HL-60/S4 treated with phorbol 12-myristate 13-acetate at 8.2 ng/mL for 4 days and 3 days (cell line): ENCODE measurements around the gene PPIP5K2.
"Not testable (repeated sequence)": the region's sequence is repeated elsewhere in the genome, so short reads cannot be mapped to it uniquely, and the experiment has no call there.

Experiments
- in situ Hi-C: fragments of 300-500 bp; cut with MboI; formaldehyde crosslinking; loops from 2 replicates; pipeline ENCODE4 v1.15.0; 2022; ENCODE audit warnings: low sequenced_read_pairs

Gene PPIP5K2

DNA sequence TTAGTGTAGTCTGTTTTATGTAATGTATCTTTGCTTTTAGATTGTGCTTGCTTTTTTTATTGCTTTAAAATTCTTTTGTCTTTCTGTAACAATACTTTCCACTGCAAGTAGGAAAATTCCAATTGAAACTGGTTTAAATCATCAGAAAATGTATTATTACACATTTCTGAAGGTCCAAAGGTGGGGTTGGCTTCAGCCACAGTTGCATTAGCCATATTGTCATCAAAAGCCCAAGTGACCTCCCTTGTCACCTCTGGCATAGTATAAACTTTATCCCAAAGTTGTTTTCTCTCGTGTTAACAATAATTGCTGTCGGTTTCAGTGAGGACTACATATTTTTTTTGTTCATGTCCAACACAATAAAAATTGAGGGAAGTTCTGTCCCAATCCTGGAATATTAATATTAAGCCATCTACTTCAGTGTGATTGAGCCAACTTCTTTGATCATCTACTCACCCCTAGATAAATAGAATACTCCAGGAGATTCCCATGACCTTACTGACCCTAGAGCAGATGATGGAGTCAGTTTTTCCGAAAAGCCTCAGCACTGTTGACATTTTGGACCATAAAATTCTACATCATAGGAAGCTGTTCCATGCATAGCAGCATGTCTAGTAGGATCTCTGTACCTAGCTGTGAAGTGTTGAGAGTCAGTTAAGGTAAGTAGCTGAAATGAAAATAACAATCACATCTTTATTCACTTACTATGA lies 86.0 kb downstream of the PPIP5K2 start:
- in situ Hi-C loops, result no loop called here

DNA sequence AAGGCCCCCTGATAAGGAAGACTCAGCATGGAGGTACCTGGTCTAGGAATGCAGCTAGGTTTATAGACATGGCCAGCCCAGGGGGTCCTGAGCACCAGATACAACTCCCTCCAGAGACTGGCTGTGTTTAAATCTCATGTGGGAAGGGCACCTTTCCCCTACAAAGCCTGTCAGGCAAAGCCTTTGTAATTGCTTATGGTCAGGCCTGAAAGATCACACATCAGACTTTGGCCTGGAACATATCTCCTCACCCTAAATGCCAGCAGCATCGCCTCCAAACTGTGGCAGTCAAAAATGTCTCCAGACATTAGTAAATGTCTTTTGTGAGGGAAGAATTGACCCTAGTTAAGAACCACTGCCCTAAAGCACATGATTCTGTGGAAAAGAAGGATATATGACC lies 86.9 kb downstream of the PPIP5K2 start:
- in situ Hi-C loops, result no loop called here

DNA sequence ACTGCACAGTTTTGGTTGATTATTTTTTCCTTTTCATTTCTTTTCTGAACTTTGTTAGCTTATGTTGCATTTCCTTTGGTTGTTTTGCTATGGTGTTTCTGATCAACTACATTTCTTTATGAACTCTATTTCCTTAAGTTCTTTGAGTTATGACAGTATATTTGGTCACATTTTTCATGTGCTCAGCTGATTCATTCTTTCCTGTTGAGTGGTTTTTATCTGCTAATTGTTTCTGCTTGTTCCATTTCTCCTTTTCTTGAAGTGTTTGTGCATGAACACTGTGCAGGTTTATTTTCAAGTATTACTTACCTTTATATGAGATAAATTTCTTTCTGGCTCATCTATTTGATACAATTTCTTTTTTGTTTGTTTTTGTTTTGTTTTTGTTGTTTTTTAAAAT lies 87.6 kb downstream of the PPIP5K2 start:
- in situ Hi-C loops, result no loop called here

DNA sequence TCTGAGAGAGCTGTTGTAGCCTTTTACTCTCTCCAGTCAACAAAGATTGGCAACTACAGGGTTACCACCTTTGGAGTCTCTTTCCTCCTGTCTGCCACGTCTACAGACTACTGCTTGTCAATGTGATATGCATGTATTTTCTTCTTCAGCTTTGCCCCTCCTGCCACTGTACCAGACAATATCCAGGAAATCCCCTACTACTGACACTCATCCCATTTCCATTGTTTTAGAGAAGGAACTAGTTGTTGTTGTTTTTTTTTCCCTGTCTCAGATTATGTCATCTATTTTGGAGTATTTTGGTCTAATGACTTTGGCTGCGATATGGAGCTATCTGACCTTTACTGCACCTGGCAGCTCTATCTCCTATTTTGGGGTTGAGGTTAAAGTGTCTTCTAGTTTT lies 88.4 kb downstream of the PPIP5K2 start:
- in situ Hi-C loops, result no loop called here

DNA sequence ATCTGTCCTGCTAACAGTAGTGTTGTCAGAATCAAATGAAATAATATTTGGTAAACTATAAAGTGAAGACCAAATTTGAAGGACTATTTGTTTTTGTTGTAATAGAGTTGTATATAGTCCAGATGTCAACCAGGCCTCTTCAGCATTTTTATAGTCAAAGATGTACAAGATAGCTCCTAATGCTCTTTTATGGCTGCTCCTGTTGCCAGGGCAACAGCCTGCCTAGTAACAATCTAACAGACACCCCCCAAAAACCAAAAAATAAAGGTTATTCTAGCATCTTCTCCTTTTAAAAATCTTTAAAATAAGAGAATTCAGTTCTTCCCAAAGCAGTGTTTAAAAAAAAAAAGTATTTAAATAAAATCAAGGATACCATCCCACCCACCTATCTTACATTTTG lies 89.0 kb downstream of the PPIP5K2 start:
- in situ Hi-C loops, result no loop called here

DNA sequence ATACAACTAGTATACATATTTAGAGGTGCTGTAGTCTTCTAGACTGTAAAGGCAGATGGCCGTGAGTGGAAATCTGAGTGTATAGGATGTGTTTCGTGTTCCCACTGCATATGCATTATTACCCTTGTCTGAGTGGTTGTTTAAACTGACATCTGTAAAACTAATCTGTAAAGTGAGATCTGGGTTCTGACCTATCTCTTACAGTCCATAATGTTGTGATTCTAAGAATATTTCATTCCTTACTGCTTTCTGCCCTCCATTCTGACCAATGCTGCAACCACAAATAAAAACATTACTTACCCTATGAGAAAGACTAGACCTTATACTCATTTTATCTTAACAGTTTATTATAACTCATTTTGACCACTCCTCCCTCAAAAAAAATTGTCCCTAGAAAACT lies 90.9 kb downstream of the PPIP5K2 start:
- in situ Hi-C loops, result no loop called here

DNA sequence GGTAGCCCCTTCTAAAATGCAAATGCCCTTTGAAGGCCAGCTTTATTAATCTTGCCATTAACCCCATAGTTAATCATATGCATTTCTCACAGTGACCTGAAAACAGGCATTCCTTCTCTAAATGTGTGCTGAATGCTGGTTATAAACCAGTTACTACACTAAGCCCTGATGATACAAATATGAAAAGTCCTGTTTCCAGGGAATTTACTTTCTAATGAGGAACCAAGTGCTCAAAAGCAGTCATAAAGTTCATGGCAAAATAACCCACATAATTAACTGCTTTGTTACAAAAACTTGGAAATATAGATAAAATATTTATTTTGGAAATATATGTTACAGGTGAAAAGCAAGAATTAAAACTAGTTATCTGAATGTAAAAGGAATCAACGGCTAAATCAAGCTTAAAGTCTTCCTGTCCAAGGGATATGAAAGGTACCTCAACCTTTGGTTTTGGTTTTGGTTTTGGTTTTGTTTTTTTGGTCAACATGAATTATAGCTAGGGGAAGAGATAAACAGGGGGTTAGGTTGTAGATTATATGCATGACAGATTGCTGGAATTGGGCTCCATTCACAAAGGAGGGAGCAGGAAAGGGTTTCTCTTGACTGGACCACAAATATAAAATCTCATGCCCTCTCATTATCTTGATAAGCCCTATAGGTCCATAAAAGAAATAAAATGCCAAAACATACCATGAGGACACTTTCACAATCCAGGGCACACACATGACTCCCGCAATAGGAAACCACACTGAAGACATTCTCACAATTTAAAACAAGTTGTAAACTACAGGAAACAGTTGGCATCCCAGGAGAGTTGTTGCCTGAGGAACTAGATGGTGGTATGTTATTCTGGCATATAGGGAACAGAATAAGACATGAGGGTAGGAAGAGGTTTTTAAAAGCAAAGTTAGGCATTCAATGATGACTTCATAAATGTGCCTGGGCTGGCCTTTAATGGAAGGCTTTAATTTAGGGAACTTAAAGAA lies 91.8 kb downstream of the PPIP5K2 start:
- in situ Hi-C loops, result no loop called here

DNA sequence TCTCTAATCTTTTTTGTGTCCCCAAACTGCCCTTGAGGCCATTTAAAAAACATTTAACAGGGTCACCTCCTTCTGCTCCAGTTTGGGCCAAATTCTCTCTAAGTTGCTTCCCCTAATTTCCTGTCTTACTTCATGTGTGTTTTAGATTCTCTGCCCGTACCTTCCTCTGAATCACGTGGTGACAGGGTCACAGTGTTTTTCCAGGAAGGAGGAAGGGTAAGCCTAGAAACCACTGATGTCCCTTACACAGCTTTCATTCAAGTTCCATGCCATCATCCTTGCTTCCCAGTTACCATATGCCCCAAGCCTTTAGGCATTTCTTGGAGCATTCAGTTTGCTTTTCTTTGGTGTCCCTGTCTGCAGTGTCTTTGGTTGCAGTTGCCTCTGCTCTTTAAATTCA lies 96.0 kb downstream of the PPIP5K2 start:
- in situ Hi-C loops, result no loop called here

DNA sequence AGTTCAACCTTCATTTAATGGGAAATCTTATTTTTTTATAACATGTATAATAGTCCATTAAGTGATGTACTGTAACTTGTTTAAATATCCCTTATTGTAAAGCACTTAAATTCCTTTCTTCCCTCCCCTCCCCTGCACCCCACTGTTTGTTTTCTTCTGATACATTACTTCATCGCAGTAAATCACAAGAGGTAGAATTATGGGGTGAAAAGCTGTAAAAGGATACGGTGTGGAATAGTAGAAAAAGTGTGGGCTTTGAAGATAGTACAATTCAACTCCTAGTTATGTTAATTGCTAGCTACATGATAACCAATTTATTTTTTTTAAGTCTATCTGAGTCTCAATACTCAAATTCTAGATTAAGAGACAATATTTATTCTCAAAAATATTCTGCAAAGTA lies 96.6 kb downstream of the PPIP5K2 start:
- in situ Hi-C loops, result no loop called here

DNA sequence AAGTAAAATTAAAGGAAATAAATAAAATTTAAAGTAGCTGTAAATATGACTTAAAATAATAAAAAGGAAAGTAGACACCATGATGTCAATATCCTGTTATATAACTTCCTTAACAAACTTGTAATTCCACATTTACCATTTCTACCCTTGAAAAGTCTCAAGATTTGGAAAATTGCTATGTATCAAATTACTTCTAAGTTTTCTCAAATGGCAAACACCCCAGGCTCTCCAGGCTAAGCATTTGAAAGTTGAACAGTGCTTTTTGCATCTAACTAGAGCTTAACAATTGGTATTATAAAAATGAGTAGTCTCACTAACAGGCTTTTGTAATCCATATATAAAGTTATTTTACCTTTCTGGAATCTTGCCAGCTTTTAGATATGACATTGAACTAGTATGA lies 97.0 kb downstream of the PPIP5K2 start:
- in situ Hi-C loops, result no loop called here

DNA sequence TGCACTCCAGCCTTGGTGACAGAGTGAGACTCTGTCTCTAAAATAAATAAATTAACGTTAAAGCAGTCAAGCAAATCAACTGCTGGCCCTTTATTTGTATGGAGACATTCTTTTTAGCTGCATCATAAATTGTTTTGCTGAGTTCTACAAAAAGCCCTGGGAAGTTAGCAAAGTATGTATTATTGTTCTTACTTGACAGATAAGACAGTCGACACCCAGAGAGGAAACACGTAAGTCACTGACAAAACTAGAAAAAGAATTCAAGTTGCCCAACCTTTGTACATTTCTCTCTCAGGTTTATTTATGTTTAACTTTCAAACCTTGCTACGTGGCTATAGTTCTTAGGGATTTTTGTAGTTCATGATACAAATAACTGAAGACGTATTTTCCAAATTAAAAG lies 98.1 kb downstream of the PPIP5K2 start:
- in situ Hi-C loops, result no loop called here

DNA sequence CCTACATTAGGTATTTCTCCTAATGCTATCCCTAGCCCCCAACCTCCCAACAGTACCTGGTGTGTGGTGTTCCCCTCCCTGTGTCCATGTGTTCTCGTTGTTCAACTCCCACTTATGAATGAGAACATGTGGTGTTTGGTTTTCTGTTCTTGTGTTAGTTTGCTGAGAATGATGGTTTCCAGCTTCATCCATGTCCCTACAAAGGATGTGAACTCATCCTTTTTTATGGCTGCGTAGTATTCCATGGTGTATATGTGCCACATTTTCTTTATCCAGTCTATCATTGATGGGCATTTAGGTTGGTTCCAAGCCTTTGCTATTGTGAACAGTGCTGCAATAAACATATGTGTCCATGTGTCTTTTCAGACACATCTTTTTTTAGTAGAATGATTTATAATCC lies 99.0 kb downstream of the PPIP5K2 start:
- in situ Hi-C loops, result not testable (repeated sequence)

DNA sequence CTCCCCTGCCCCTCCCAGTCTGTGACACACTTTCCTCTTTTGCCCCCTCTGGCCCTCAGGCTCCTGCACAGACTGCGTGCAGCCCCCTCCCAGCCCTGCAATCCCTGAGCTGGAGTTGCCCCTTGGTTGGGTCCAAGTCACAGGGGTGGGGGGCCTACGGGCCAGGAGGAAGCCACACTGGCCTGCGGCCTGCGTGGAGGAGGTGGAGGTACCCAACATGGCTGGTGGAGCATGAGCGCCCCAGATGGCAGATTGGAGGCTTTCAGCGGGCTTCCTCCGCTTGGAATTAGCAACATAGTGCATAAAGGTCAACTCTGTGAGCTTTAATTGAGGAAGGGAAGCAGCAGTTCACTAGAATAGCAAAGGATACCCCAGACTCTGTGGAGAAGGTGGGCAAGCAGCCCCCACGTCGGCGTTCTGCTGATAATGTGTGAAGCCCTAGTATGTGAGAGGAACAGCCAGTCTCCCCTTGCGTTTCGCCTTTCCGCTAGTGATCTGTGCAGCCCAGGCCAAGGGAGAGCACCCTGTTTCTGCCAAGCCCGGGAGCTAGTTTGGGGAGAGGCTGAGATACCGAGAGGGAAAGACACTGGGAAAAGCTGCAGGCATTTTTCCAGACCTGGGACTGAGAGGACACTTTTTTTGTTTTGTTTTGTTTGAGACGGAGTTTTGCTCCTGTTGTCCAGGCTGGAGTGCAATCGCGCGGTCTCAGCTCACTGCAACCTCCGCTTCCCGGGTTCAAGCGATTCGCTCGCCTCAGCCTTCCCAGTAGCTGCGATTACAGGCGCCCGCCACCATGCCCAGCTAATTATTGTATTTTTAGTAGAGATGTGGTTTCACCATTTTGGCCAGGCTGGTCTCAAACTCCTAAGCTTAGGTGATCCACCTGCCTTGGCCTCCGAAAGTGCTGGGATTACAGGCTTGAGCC lies 103.2 kb downstream of the PPIP5K2 start:
- in situ Hi-C loops, result no loop called here

DNA sequence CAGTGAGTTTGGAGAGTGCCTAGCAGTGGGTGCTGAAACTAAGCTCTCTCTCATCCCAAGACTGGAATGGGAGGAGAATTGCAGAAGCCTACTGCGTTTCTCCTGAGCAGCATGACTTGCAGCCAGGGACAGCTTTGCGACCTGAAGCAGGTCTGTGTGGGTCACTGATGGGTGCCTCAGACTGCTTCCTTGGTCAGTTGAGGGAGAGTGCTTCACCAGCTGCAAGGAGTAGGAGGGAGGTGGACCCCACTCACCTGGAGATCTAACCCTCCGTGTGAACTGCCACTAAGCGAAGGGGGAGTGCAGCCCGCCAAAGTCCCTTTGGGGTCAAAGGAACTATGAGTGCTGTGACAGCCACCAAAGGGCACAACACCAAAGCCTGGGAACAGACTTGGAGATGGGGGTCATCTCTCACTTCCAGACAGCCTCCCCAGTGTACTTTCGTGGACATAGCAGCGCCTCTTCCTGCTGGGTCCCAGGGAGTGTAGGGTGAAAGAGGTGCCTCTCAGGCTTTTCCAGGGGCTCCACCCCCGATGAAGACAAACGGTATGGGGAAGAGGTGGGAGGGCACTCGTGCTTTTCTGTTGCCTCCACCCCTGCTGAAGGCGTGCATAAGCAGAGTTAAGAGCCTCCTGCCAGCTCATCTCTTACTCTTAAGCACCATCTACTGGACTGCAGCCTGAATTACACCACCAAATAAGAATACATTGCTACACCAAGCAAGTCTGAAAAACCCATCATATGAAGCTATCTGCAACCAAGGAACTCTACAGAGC lies 104.2 kb downstream of the PPIP5K2 start:
- in situ Hi-C loops, result no loop called here

DNA sequence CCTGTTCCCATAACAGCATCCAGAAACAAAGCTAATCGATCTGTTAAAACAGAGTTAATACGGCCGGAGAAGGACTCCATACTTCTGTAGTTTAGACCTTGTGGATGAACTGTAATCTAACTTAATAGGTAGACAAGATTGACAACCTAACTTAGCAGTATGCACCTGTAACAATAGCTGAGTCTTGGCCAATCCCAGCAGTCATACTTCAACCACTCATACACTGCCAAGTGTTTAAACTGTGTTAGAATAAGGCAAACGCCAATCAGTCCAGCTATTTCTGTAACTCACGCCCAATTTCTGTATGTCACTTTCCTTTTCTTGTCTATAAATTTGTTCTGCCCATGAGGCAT lies 104.8 kb downstream of the PPIP5K2 start:
- in situ Hi-C loops, result no loop called here

DNA sequence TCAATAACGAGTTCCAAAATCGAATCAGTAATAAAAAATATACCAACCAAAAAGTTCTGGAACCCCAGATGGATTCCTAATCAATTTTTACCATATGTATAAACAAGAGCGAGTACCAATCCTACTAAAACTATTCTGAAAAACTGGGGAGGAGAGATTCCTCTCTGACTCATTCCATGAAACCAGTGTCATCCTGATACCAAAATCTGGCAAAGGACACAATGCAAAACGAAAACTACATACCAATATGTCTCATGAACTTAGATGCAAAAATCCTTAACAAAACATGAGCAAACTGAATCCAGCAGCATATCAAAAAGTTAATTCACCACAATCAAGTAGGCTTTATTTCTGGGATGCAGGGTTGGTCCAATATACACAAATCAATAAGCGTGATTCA lies 108.0 kb downstream of the PPIP5K2 start:
- in situ Hi-C loops, result no loop called here

DNA sequence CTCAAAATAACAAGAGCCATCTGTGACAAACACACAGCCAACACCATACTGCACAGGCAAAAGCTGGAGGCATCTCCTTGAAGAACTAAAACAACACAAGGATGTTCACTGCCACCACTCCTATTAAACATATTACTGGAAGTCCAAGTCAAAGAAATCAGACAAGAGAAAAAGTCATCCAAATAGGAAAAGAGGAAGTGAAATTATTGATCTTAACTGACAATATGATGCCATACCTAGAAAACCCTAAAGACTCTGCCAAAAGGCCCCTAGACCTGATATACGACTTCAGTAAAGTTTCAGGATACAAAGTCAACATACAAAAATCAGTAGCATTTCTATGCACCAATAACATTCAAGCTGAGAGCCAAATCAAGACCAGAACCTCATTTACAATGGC lies 108.5 kb downstream of the PPIP5K2 start:
- in situ Hi-C loops, result no loop called here

DNA sequence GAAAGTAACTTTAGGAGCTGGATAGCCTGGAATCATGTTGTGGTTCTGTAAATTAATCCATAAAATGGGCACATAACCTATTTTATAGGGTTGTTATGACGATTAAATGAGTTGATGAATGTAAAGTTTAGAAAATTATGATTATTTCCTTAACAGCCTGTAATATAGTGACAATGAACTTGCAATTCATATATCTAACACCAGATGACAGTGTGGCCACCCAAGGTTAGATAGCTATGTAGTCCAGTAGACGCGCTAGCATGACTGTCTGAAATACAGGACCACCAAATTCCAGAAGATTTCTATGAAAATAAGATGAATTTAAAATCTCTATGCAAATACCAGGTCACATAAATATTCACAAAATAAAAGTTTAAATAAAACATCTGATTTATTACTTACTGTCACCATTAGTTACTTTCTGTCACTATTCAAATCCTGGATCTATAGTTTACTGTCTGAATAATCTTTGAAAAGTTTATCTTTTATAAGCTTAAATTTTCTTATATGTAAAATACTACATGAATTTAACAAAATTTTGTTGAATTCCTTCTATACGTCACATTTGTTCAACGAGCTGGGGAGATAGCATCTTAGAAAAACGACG lies 112.4 kb downstream of the PPIP5K2 start:
- in situ Hi-C loops, result no loop called here

DNA sequence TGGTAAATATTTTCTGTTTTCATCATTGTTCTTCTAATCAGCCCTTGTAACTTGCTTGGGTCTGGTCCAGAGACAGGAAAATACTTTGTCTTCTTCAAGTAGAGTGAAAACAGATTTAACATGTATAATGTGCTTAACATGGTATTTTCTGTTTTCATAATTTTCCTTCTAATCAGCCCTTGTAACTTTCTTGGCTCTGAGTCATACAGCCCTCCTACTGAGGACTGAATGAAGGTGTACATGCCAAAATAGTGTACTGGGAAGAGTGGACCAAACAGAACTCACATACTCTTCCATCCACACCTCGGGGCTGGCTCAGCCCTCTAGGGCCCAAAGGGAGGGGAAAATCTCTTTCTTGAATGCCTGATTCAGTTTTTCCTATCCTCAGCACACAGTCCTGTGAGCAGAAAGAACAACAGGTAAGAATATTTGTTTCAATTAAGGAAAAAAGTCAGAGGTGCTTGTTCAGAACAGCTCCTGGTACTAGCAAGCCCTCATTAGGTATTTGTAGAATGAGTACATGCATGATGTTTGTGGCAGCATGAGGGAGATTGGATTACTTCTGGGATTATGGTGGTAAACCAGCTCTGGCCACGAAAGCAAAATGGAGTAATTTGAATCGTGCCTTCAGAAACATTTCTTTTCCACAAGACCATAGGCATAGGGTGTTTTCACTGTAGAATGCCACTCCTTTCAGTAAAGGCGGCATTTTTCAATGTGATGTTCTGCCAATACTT lies 114.3 kb downstream of the PPIP5K2 start:
- in situ Hi-C loops, result no loop called here
